MM.1S (cell line): ENCODE measurements around the gene RAB11FIP2.

Experiments used
- DNase-seq: peaks from one replicate; pipeline ENCODE4 v3.0.0-alpha.2; 2015
- H2AFZ ChIP-seq: fragments of 300-600 bp; sonication (generic); 2 replicates; pipeline ENCODE4 v1.6.0; 2016; ENCODE audit warnings: antibody characterized with exemption, low read length
- H3F3A ChIP-seq: fragments of 300-600 bp; sonication (generic); 2 replicates; pipeline ENCODE4 v1.6.1; 2016; ENCODE audit warnings: mild to moderate bottlenecking, antibody characterized with exemption, low read length, moderate library complexity, mixed read lengths; ENCODE audit not compliant: insufficient read depth
- H3K27ac ChIP-seq: fragments of 300-600 bp; sonication (generic); 2 replicates; pipeline ENCODE4 v1.5.1; 2016; ENCODE audit warnings: mild to moderate bottlenecking, low read length
- H3K27me3 ChIP-seq: fragments of 300-600 bp; sonication (generic); replicated peaks from 2 replicates; pipeline ENCODE4 v1.6.0; 2016; ENCODE audit warnings: low read length; ENCODE audit not compliant: insufficient read depth
- H3K36me3 ChIP-seq: fragments of 300-600 bp; sonication (generic); replicated peaks from 2 replicates; pipeline ENCODE4 v1.6.1; 2016; ENCODE audit warnings: mild to moderate bottlenecking, low read length, mixed read lengths; ENCODE audit not compliant: insufficient read depth
- H3K4me1 ChIP-seq: fragments of 300-600 bp; sonication (generic); 2 replicates; pipeline ENCODE4 v1.6.1; 2016; ENCODE audit warnings: low read length, mixed read lengths
- H3K4me2 ChIP-seq: fragments of 300-600 bp; sonication (generic); 2 replicates; pipeline ENCODE4 v1.6.0; 2016; ENCODE audit warnings: low read depth, low read length
- H3K4me3 ChIP-seq: fragments of 300-600 bp; sonication (generic); 2 replicates; pipeline ENCODE4 v1.5.1; 2016; ENCODE audit warnings: low read length, mixed read lengths
- H3K79me2 ChIP-seq: fragments of 300-600 bp; sonication (generic); 2 replicates; pipeline ENCODE4 v1.6.1; 2016; ENCODE audit warnings: mixed run types, low read length, mixed read lengths
- H3K9ac ChIP-seq: fragments of 300-600 bp; sonication (generic); 2 replicates; pipeline ENCODE4 v1.6.1; 2016; ENCODE audit warnings: low read length, mixed read lengths
- H3K9me2 ChIP-seq: fragments of 300-600 bp; sonication (generic); replicated peaks from 2 replicates; pipeline ENCODE4 v1.6.1; 2016; ENCODE audit warnings: mild to moderate bottlenecking, low read length, mixed read lengths; ENCODE audit not compliant: insufficient read depth
- H3K9me3 ChIP-seq: fragments of 300-600 bp; sonication (generic); replicated peaks from 2 replicates; pipeline ENCODE4 v1.6.1; 2016; ENCODE audit warnings: mild to moderate bottlenecking, low read length, mixed read lengths; ENCODE audit not compliant: insufficient read depth
- H4K20me1 ChIP-seq: fragments of 300-600 bp; sonication (generic); 2 replicates; pipeline ENCODE4 v1.6.1; 2016; ENCODE audit warnings: mild to moderate bottlenecking, low read length, moderate library complexity, mixed read lengths; ENCODE audit not compliant: insufficient read depth
- EZH2 ChIP-seq: fragments of 300-600 bp; sonication (generic); optimal IDR thresholded peaks from 2 replicates; pipeline ENCODE3; 2017; ENCODE audit warnings: low read depth, mild to moderate bottlenecking, antibody characterized with exemption, low read length, mixed read lengths
- EZH2phosphoT487 ChIP-seq: fragments of 300-600 bp; sonication (generic); IDR thresholded peaks from 2 replicates; pipeline ENCODE4 v1.6.1; 2018; ENCODE audit warnings: antibody characterized with exemption, low read length
- TF ChIP-seq, protein P1 (sequence below): fragments of 300-600 bp; sonication (generic); IDR thresholded peaks from 2 replicates; pipeline ENCODE4 v1.5.1; 2016; ENCODE audit warnings: antibody characterized with exemption, low read length, mixed read lengths

Gene RAB11FIP2

DNA sequence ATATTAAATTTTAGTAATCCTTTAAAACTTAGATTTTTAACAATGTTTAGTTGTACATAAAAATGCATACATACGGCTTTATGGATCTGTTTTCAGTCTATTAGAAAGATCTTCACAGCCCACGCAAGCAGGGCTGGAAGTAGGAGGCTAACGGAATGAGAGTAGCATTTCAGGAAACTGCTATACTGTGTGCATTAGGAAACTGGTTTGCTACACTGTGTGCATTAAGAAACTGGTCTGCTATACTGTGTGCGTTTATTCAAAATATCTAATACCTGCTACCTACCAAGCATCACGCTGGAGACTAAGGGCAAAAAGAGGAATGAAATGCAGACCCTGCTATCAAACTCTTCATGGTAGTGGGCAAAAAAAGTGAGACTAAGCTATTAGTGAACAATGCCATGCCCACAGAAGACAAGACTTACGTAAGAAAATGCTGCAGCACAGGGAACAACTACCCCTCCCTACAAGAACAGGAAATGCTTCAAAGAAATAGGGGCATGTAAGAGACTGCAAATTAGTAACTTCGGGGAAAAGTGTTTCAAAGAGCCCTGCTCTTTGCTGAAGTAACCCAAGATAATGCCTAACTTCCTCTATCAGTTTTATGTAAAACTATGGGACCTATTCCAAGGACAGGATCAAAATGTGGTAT is 11.3 kb downstream of the RAB11FIP2 start:
- H3K27me3 ChIP-seq, result no peaks in the 10 kb centered on the region
- no peaks in the 10 kb centered on the region for H3F3A ChIP-seq
- no peak for DNase-seq
- H3K79me2 ChIP-seq, result no peaks in the 10 kb centered on the region
- H3K27ac ChIP-seq, result no peak overlapping the region
- no peak overlapping the region for H2AFZ ChIP-seq
- H3K4me1 ChIP-seq, result no peaks in the 10 kb centered on the region
- TF ChIP-seq EZH2phosphoT487 (no peak), EZH2 (no peak)
- TF ChIP-seq, protein P1, sequence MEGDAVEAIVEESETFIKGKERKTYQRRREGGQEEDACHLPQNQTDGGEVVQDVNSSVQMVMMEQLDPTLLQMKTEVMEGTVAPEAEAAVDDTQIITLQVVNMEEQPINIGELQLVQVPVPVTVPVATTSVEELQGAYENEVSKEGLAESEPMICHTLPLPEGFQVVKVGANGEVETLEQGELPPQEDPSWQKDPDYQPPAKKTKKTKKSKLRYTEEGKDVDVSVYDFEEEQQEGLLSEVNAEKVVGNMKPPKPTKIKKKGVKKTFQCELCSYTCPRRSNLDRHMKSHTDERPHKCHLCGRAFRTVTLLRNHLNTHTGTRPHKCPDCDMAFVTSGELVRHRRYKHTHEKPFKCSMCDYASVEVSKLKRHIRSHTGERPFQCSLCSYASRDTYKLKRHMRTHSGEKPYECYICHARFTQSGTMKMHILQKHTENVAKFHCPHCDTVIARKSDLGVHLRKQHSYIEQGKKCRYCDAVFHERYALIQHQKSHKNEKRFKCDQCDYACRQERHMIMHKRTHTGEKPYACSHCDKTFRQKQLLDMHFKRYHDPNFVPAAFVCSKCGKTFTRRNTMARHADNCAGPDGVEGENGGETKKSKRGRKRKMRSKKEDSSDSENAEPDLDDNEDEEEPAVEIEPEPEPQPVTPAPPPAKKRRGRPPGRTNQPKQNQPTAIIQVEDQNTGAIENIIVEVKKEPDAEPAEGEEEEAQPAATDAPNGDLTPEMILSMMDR, result no peak
- H3K9me2 ChIP-seq, result no peaks in the 10 kb centered on the region
- H3K9me3 ChIP-seq, result no peaks in the 10 kb centered on the region
- no peaks in the 10 kb centered on the region for H4K20me1 ChIP-seq
- H3K9ac ChIP-seq, result no peak overlapping the region
- 0 out of 2 replicates have a peak, but pooled peaks cover 5% of the 10 kb centered on the region for H3K36me3 ChIP-seq
- no peak overlapping the region for H3K4me2 ChIP-seq
- H3K4me3 ChIP-seq, result no peak overlapping the region

DNA sequence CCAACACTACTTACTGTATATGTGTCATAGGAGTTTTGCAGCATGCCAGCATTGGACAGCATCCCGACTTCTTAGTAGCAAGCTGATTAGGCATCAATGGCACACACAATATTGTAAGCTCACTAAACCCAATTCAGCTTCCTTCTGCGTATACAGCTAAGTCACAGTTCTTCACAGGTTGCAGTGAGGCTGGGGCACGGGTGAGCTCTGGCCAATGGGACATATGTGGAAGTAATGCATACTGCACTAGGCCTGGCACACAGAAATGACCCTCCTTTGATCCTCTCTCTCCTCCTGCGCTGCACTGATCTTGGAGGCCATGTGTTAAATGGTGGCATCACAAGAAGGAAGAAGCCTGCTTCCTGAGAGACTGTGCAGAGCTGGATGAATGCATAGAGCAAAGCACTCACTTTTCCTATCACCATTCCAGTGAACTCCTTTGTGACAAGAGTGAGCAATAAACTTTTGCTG is 11.9 kb downstream of the RAB11FIP2 start:
- no peak for TF ChIP-seq EZH2phosphoT487
- TF ChIP-seq EZH2, result no peak
- TF ChIP-seq, protein P1, result no peak
- H3K9ac ChIP-seq, result no peak overlapping the region
- no peaks in the 10 kb centered on the region for H3K9me3 ChIP-seq
- H3K9me2 ChIP-seq, result no peaks in the 10 kb centered on the region
- no peak overlapping the region for H2AFZ ChIP-seq
- H3K36me3 ChIP-seq, result 0 out of 2 replicates have a peak, but pooled peaks cover 5% of the 10 kb centered on the region
- no peaks in the 10 kb centered on the region for H3K79me2 ChIP-seq
- 0 out of 2 replicates have a peak, but pooled peaks cover under 1% of the 10 kb centered on the region for H3F3A ChIP-seq
- DNase-seq, result no peak
- peaks cover 5% of the 10 kb centered on the region for H3K4me1 ChIP-seq
- H3K4me2 ChIP-seq, result no peak overlapping the region
- no peak overlapping the region for H3K4me3 ChIP-seq
- H3K27ac ChIP-seq, result no peak overlapping the region
- H3K27me3 ChIP-seq, result no peaks in the 10 kb centered on the region
- no peaks in the 10 kb centered on the region for H4K20me1 ChIP-seq

DNA sequence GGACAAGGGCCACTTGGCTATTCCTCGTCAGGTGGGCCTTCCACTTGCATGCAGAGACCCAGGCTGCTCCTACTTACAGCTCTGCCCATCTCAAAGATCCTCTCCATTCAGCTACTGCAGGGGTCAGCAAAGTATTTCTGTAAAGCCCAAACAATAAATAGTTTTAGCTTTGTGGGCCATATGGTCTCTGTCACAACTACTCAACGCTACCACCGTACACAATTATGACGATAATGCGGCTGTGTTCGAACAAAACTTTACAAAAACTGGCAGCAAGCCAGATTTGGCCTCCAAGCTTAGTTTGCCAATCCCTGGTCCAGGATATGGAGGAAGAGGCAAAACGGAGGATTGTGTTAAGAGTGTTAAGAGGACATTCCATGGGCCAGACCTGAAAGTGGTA is 12.8 kb downstream of the RAB11FIP2 start:
- peaks cover 15% of the 10 kb centered on the region for H3K4me1 ChIP-seq
- no peaks in the 10 kb centered on the region for H3K27me3 ChIP-seq
- no peak for DNase-seq
- no peak overlapping the region for H2AFZ ChIP-seq
- H3K4me2 ChIP-seq, result no peak overlapping the region
- H4K20me1 ChIP-seq, result no peaks in the 10 kb centered on the region
- H3K9me3 ChIP-seq, result no peaks in the 10 kb centered on the region
- H3K79me2 ChIP-seq, result no peaks in the 10 kb centered on the region
- peaks cover 8% of the 10 kb centered on the region; the same call in 1 of the 2 replicates for H3F3A ChIP-seq
- TF ChIP-seq, protein P1, result no peak
- TF ChIP-seq EZH2phosphoT487, result no peak
- TF ChIP-seq EZH2, result no peak
- no peak overlapping the region for H3K9ac ChIP-seq
- H3K4me3 ChIP-seq, result no peak overlapping the region
- 0 out of 2 replicates have a peak, but pooled peaks cover 5% of the 10 kb centered on the region for H3K36me3 ChIP-seq
- no peaks in the 10 kb centered on the region for H3K9me2 ChIP-seq
- no peak overlapping the region for H3K27ac ChIP-seq
